DMS114 treated with DMSO at 0.1 percent for 48 hours (cell line): ENCODE measurements around the gene AGRN.
"Not testable (repeated sequence)": the region's sequence is repeated elsewhere in the genome, so short reads cannot be mapped to it uniquely, and the experiment has no call there.

Experiments
- DNase-seq: peaks from one replicate; lab custom pipeline; 2025; ENCODE audit not compliant: unreplicated experiment; lab: John Stamatoyannopoulos, UW

AGRN gene

GRCh38 chr1:1063945-1064831 is 44.3 kb downstream of the AGRN start:
- DNase-seq: no peak

- no peak for DNase-seq
These were observed 45.5 kb downstream of the AGRN start for GRCh38 chr1:1065265-1065939.

GRCh38 chr1:1065940-1066304 is 46.0 kb downstream of the AGRN start:
- DNase-seq: not testable (repeated sequence)

GRCh38 chr1:1066403-1067283 is 46.7 kb downstream of the AGRN start:
- DNase-seq: no peak

GRCh38 chr1:1067284-1067859 is 47.5 kb downstream of the AGRN start:
- DNase-seq: no peak

- DNase-seq: no peak
These were observed 48.1 kb downstream of the AGRN start for GRCh38 chr1:1067860-1068516.

GRCh38 chr1:1068517-1069055 is 48.7 kb downstream of the AGRN start:
- DNase-seq: no peak

- peak; percentile 34 for DNase-seq
These were observed 49.3 kb downstream of the AGRN start for GRCh38 chr1:1069056-1069710.

- no peak for DNase-seq
These were observed 50.1 kb downstream of the AGRN start for GRCh38 chr1:1069711-1070676.

GRCh38 chr1:1071486-1072298 is 51.8 kb downstream of the AGRN start:
- DNase-seq: no peak

- DNase-seq: no peak
These were observed 52.5 kb downstream of the AGRN start for GRCh38 chr1:1072299-1072848.

- no peak for DNase-seq
These were observed 53.2 kb downstream of the AGRN start for GRCh38 chr1:1072849-1073742.

- DNase-seq: no peak
These were observed 54.0 kb downstream of the AGRN start, which contains the start of gene RNF223 for GRCh38 chr1:1073743-1074587. Gene RNF223, minus strand, starts transcription at chr1:1074306. Its CDS starts 1,740 bp downstream, at chr1:1072566.

- DNase-seq: no peak
These were observed 54.8 kb downstream of the AGRN start for GRCh38 chr1:1074631-1075147.
